Thyroid gland (tissue), 4 donors: ENCODE measurements around the gene EXT2. TPM values are rescaled to one million over a fixed set of nuclear protein-coding genes. Genes with fewer than 3 reads are reported as not detected.

Experiments used
- DNase-seq, 2 donors: peaks; one replicate each; pipeline ENCODE4 v3.0.0-alpha.2; 2019
- H3K27ac ChIP-seq, 3 donors: fragments of 200-600 bp; sonication (generic); 1 replicate in 2 of 3; 2 replicates in 1 of 3; pipeline ENCODE4 v1.5.1; 2016 to 2019; ENCODE audit warnings: mild to moderate bottlenecking in 1 of 3, moderate library complexity in 1 of 3
- H3K27me3 ChIP-seq: fragments of 200-600 bp; sonication (generic); one replicate; pipeline ENCODE4 v1.5.1; 2019
- H3K36me3 ChIP-seq, 2 donors: fragments of 200-600 bp; sonication (generic); one replicate each; pipeline ENCODE4 v1.5.1; 2016 to 2019
- H3K4me1 ChIP-seq, 2 donors: fragments of 200-600 bp; sonication (generic); one replicate each; pipeline ENCODE4 v1.5.1; 2017 to 2019
- H3K4me3 ChIP-seq, 3 donors: fragments of 200-600 bp; sonication (generic); replicated peaks in 1 of 3; 1 replicate in 2 of 3; 2 replicates in 1 of 3; pipeline ENCODE4 v1.5.1; 2016; ENCODE audit warnings: mild to moderate bottlenecking in 1 of 3
- H3K9me3 ChIP-seq: fragments of 200-600 bp; sonication (generic); one replicate; pipeline ENCODE4 v1.5.1; 2017
- POLR2A ChIP-seq, 2 donors: fragments of 450-650 bp; IDR thresholded peaks; one replicate each; pipeline ENCODE4 v1.6.1; 2017; ENCODE audit warnings: antibody characterized with exemption in 2 of 2, mild to moderate bottlenecking in 2 of 2, moderate library complexity in 1 of 2
- WGBS, 2 donors: methylation state at CpG; one replicate each; pipeline ENCODE4 v1.1.5; 2017; 5-methylcytosine and 5-hydroxymethylcytosine counted together
- intact Hi-C: fragments of 100-400 bp; cut with DNase I; formaldehyde crosslinking; loops from one replicate; pipeline ENCODE4 v1.15.1; 2023
- total RNA-seq, 4 donors: library from RNA; depleted of rRNA; stranded (reverse); fragments of >200 nt; gene quantifications; one replicate each; pipeline ENCODE4 v1.2.3, GENCODE V29; 2016
- TF ChIP-seq, protein P1 (sequence below), 6 experiments: fragments of 200-600 bp in 3 of 6; fragments of 450-650 bp in 3 of 6; sonication (generic) in 3 of 6; IDR thresholded peaks; one replicate each; pipeline ENCODE4 v1.5.1; 2016 to 2019; ENCODE audit warnings: antibody characterized with exemption in 6 of 6, mild to moderate bottlenecking in 2 of 6, inconsistent platforms in 1 of 6, moderate library complexity in 1 of 6

EXT2 gene
- total RNA-seq, 4 donors from 2014 or later: 53.2 to 95.8 (median 66.3) TPM

DNA sequence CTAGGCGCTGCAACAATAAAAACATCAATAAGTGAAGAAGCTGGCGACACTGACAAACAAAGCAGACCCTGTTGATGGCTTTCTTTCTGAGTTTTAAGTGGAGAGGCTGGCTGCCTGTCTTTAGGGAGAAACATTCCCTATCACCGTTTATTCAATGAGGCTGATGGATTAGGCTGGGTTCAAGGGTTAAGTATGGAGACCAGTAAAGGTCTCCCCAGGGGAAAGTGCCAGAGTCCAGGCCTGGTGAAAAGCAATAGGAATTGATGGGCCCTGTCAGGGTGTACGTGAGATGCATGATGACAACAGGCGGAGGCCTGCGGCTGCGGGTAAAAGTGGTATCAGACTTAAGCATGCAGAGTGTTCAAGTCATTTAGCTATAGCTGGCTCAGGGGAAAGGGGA, 111.8 kb downstream of the EXT2 start:
- H3K4me3 ChIP-seq: no peak overlapping the region
- 84 to 87% methylated on average over 7 of the region's 7 CpGs for WGBS, 2 donors
- no peaks in the 10 kb centered on the region for H3K9me3 ChIP-seq
- H3K4me1 ChIP-seq: no peaks in the 10 kb centered on the region
- H3K27me3 ChIP-seq: no peaks in the 10 kb centered on the region
- DNase-seq: no peak
- TF ChIP-seq, protein P1, sequence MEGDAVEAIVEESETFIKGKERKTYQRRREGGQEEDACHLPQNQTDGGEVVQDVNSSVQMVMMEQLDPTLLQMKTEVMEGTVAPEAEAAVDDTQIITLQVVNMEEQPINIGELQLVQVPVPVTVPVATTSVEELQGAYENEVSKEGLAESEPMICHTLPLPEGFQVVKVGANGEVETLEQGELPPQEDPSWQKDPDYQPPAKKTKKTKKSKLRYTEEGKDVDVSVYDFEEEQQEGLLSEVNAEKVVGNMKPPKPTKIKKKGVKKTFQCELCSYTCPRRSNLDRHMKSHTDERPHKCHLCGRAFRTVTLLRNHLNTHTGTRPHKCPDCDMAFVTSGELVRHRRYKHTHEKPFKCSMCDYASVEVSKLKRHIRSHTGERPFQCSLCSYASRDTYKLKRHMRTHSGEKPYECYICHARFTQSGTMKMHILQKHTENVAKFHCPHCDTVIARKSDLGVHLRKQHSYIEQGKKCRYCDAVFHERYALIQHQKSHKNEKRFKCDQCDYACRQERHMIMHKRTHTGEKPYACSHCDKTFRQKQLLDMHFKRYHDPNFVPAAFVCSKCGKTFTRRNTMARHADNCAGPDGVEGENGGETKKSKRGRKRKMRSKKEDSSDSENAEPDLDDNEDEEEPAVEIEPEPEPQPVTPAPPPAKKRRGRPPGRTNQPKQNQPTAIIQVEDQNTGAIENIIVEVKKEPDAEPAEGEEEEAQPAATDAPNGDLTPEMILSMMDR (IDR thresholded peaks at IDR 0.05): no peak
- no peak for TF ChIP-seq POLR2A (IDR thresholded peaks at IDR 0.05)
- H3K36me3 ChIP-seq: no peaks in the 10 kb centered on the region
- intact Hi-C loops: no loop called here
- H3K27ac ChIP-seq: no peak overlapping the region

DNA sequence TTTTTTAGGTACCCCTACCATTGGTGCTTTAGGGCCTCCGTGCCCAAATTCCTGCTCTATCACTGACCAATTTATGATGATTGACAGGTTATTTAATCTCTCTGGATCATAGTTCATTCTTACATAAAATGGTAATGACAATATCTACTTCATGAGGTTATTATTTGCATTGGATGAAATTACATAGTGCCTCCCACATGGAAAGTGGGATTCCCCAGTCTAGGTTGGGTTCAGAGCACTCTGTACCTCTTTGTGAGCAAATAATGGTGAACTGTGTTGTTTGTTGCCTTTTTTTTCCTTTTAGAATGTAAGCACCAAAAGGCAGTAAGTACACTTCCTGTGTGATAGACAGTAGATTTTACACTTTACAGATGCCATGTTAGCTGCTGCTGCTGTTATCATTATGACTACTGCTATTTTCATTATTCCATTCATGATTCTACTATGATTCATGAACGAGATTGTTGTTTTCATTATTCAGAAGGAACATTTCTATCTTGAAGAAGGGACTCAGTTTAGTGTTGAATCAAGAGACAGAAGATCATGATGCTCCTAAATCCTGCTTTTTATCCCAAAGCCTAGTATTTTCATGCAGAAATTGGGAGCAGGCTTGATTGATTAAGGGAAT, 113.6 kb downstream of the EXT2 start:
- Histone ChIP-seq H3K4me1 (no peaks in the 10 kb centered on the region), H3K9me3 (no peaks in the 10 kb centered on the region), H3K36me3 (no peaks in the 10 kb centered on the region), H3K27ac (no peak overlapping the region), H3K4me3 (no peak overlapping the region), H3K27me3 (no peaks in the 10 kb centered on the region)
- TF ChIP-seq POLR2A (IDR thresholded peaks at IDR 0.05): no peak
- TF ChIP-seq, protein P1 (IDR thresholded peaks at IDR 0.05): no peak
- DNase-seq: no peak
- WGBS, 2 donors: 91 to 96% methylated on average over 2 of the region's 2 CpGs
- intact Hi-C loops: no loop called here

DNA sequence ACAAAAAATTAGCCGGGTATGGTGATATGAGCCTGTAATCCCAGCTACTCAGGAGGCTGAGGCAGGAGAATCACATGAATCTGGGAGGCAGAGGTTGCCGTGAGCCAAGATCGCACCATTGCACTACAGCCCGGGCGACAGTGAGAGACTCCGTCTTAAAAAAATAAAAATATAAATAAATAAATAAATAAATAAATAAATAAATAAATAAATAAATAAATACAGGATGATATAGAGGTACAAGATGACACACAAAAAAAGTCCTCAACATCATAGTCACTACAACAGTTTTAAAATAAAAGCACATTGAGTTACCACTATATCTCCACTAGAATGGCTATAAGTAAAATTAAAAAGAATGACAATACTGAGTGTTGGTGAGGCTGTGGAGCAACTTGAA, 116.7 kb downstream of the EXT2 start:
- H3K4me3 ChIP-seq: no peak overlapping the region
- H3K4me1 ChIP-seq: no peaks in the 10 kb centered on the region
- 96 to 97% methylated on average over 6 of the region's 6 CpGs for WGBS, 2 donors
- H3K27ac ChIP-seq: no peak overlapping the region
- TF ChIP-seq, protein P1 (IDR thresholded peaks at IDR 0.05): no peak
- no peak for TF ChIP-seq POLR2A (IDR thresholded peaks at IDR 0.05)
- no peaks in the 10 kb centered on the region for H3K9me3 ChIP-seq
- no peaks in the 10 kb centered on the region for H3K36me3 ChIP-seq
- no peaks in the 10 kb centered on the region for H3K27me3 ChIP-seq
- intact Hi-C loops: no loop called here
- no peak for DNase-seq

DNA sequence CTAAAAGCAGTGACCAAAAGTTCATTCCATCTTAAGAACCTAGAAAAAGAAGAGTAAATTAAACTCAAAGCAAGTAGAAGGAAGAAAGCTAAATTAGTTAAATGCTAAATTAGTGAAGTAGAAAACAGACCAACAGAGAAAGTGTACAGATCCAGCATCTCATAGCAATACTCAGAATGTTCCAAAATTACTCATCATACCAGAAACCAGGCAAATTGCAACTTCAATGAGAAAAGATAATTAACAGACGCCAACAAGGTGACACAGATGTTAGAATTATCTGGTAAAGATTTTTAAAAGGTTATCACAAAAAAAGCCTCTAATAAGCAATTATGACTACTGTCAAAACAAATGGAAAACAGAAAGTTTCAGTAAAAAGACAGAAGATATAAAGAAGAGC, 117.7 kb downstream of the EXT2 start:
- H3K36me3 ChIP-seq: no peaks in the 10 kb centered on the region
- H3K27ac ChIP-seq: no peak overlapping the region
- no peak for TF ChIP-seq POLR2A (IDR thresholded peaks at IDR 0.05)
- TF ChIP-seq, protein P1 (IDR thresholded peaks at IDR 0.05): no peak
- H3K4me1 ChIP-seq: no peaks in the 10 kb centered on the region
- H3K4me3 ChIP-seq: no peak overlapping the region
- DNase-seq: no peak
- no peaks in the 10 kb centered on the region for H3K27me3 ChIP-seq
- intact Hi-C loops: no loop called here
- H3K9me3 ChIP-seq: no peaks in the 10 kb centered on the region
- 96 to 98% methylated on average over 1 of the region's 1 CpG for WGBS, 2 donors

DNA sequence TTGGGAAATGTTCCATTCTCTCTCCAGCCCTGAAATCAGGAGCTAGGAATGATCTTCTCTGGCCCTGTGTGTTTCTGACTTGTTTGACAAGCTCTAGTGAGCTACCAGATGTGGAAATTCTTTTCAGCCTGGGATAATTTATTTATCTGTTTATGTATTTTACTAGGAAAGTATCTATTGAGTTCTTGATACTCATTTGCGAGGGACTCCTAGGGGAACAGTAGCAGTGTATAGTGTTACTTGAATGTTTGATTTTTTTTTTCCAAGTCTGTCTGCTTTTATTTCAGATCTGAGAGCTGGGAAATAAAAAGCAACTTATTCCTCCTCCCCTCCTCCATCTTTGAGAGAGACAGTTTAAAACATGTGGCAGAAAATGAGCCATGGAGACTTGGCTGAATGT, 122.0 kb downstream of the EXT2 start:
- H3K4me3 ChIP-seq: no peak overlapping the region
- intact Hi-C loops: no loop called here
- no peak for DNase-seq
- H3K27ac ChIP-seq: no peak overlapping the region
- 87 to 90% methylated on average over 1 of the region's 1 CpG for WGBS, 2 donors
- no peaks in the 10 kb centered on the region for H3K27me3 ChIP-seq
- H3K4me1 ChIP-seq: peaks cover 21 to 24% of the 10 kb centered on the region in 2 donors
- H3K36me3 ChIP-seq: no peaks in the 10 kb centered on the region
- TF ChIP-seq, protein P1 (IDR thresholded peaks at IDR 0.05): no peak
- TF ChIP-seq POLR2A (IDR thresholded peaks at IDR 0.05): no peak
- H3K9me3 ChIP-seq: no peaks in the 10 kb centered on the region
